Urinary bladder (tissue), 4 donors: Measurements from ENCODE around the gene ANXA11. TPM values are rescaled to one million over a fixed set of nuclear protein-coding genes. Genes with fewer than 3 reads are reported as not detected.

ENCODE experiments used
- DNase-seq: peaks from one replicate; pipeline ENCODE4 v3.0.0-alpha.2; 2015; ENCODE audit errors: extremely low spot score
- H3K27ac ChIP-seq: one replicate; pipeline ENCODE4 v1.5.1; 2013; ENCODE audit warnings: low read depth, mild to moderate bottlenecking, moderate library complexity
- H3K36me3 ChIP-seq: one replicate; pipeline ENCODE4 v1.6.1; 2013; ENCODE audit warnings: mild to moderate bottlenecking, moderate library complexity; ENCODE audit not compliant: insufficient read depth
- H3K4me1 ChIP-seq: one replicate; pipeline ENCODE4 v1.6.1; 2013; ENCODE audit warnings: mild to moderate bottlenecking, moderate library complexity; ENCODE audit not compliant: insufficient read depth
- H3K4me3 ChIP-seq: one replicate; pipeline ENCODE4 v1.5.1; 2013; ENCODE audit warnings: low read depth, low read length
- whole genome bisulfite sequencing: extraction: QIAGEN DNeasy Blood & Tissue Kit; methylation state at CpG from one replicate; pipeline ENCODE4 v1.1.7; 2013; 5-methylcytosine and 5-hydroxymethylcytosine counted together
- polyA plus RNA-seq: library from polyadenylated mRNA; stranded (reverse); fragments of 200-250 nt; gene quantifications from one replicate; pipeline ENCODE4 v1.2.3, GENCODE V29; 2013
- total RNA-seq: library from RNA; depleted of rRNA; stranded (reverse); fragments of >200 nt; gene quantifications from one replicate; pipeline ENCODE4 v1.2.3, GENCODE V29; 2014
- donor health status: healthy with polysubstance abuse.
- donor health status: healthy.

Gene ANXA11
- total and polyA plus RNA-seq, 2 donors = 41.8 to 114 TPM

GRCh38 chr10:80191589-80192270 lies 13.6 kb downstream of the ANXA11 start:
- Histone ChIP-seq H3K27ac (peak overlapping the region; percentile 3), H3K4me1 (no peaks in the 10 kb centered on the region), H3K36me3 (no peaks in the 10 kb centered on the region), H3K4me3 (no peak overlapping the region)
- 73% methylated on average over 16 of the region's 16 CpGs for WGBS
- DNase-seq = no peak

- 92% methylated on average over 9 of the region's 9 CpGs for WGBS
Observed at GRCh38 chr10:80188713-80189112, 16.6 kb downstream of the ANXA11 start.

GRCh38 chr10:80187465-80188409 lies 17.6 kb downstream of the ANXA11 start:
- DNase-seq = no peak
- H3K27ac ChIP-seq = no peak overlapping the region
- H3K4me3 ChIP-seq = no peak overlapping the region
- 70% methylated on average over 16 of the region's 16 CpGs for WGBS
- H3K36me3 ChIP-seq = no peaks in the 10 kb centered on the region
- no peaks in the 10 kb centered on the region for H3K4me1 ChIP-seq

More at GRCh38 chr10:80188713-80189112, 16.6 kb downstream of the ANXA11 start:
- H3K27ac ChIP-seq = no peak overlapping the region
- no peaks in the 10 kb centered on the region for H3K4me1 ChIP-seq
- H3K36me3 ChIP-seq = no peaks in the 10 kb centered on the region
- DNase-seq = no peak
- H3K4me3 ChIP-seq = no peak overlapping the region

GRCh38 chr10:80187060-80187459 lies 18.3 kb downstream of the ANXA11 start:
- WGBS = 95% methylated on average over 2 of the region's 2 CpGs
- Histone ChIP-seq H3K27ac (no peak overlapping the region), H3K4me3 (no peak overlapping the region), H3K36me3 (no peaks in the 10 kb centered on the region), H3K4me1 (no peaks in the 10 kb centered on the region)
- no peak for DNase-seq

GRCh38 chr10:80186364-80187012 lies 18.8 kb downstream of the ANXA11 start:
- Histone ChIP-seq H3K36me3 (no peaks in the 10 kb centered on the region), H3K4me1 (no peaks in the 10 kb centered on the region), H3K4me3 (no peak overlapping the region), H3K27ac (no peak overlapping the region)
- no peak for DNase-seq
- WGBS = 79% methylated on average over 13 of the region's 13 CpGs

GRCh38 chr10:80185578-80186299 lies 19.6 kb downstream of the ANXA11 start:
- Histone ChIP-seq H3K4me3 (no peak overlapping the region), H3K4me1 (no peaks in the 10 kb centered on the region), H3K27ac (no peak overlapping the region), H3K36me3 (no peaks in the 10 kb centered on the region)
- DNase-seq = no peak
- 85% methylated on average over 5 of the region's 5 CpGs for WGBS

- Histone ChIP-seq H3K4me3 (no peak overlapping the region), H3K27ac (no peak overlapping the region), H3K36me3 (no peaks in the 10 kb centered on the region), H3K4me1 (no peaks in the 10 kb centered on the region)
- 63% methylated on average over 4 of the region's 4 CpGs for WGBS
- no peak for DNase-seq
Observed at GRCh38 chr10:80184291-80184690, 21.0 kb downstream of the ANXA11 start.

- Histone ChIP-seq H3K4me3 (no peak overlapping the region), H3K36me3 (no peaks in the 10 kb centered on the region), H3K4me1 (no peaks in the 10 kb centered on the region), H3K27ac (no peak overlapping the region)
- WGBS = 71% methylated on average over 4 of the region's 4 CpGs
- no peak for DNase-seq
Observed at GRCh38 chr10:80183436-80183835, 21.9 kb downstream of the ANXA11 start.

- Histone ChIP-seq H3K27ac (no peak overlapping the region), H3K4me1 (no peaks in the 10 kb centered on the region)
- 76% methylated on average over 6 of the region's 6 CpGs for WGBS
Observed at GRCh38 chr10:80182986-80183385, 22.4 kb downstream of the ANXA11 start.

GRCh38 chr10:80177781-80178636 lies 27.3 kb downstream of the ANXA11 start:
- no peak overlapping the region for H3K27ac ChIP-seq

More at GRCh38 chr10:80182986-80183385, 22.4 kb downstream of the ANXA11 start:
- no peak for DNase-seq
- H3K4me3 ChIP-seq = no peak overlapping the region
- no peaks in the 10 kb centered on the region for H3K36me3 ChIP-seq

GRCh38 chr10:80176526-80176925 lies 28.8 kb downstream of the ANXA11 start:
- no peak overlapping the region for H3K4me3 ChIP-seq
- DNase-seq = no peak
- no peaks in the 10 kb centered on the region for H3K4me1 ChIP-seq
- H3K36me3 ChIP-seq = no peaks in the 10 kb centered on the region
- no peak overlapping the region for H3K27ac ChIP-seq
- WGBS = 92% methylated on average over 6 of the region's 6 CpGs

More at GRCh38 chr10:80177781-80178636, 27.3 kb downstream of the ANXA11 start:
- no peaks in the 10 kb centered on the region for H3K36me3 ChIP-seq
- no peaks in the 10 kb centered on the region for H3K4me1 ChIP-seq
- DNase-seq = no peak
- 73% methylated on average over 12 of the region's 12 CpGs for WGBS
- no peak overlapping the region for H3K4me3 ChIP-seq

- no peak for DNase-seq
- 95% methylated on average over 15 of the region's 15 CpGs for WGBS
- Histone ChIP-seq H3K4me3 (no peak overlapping the region), H3K27ac (no peak overlapping the region), H3K4me1 (no peaks in the 10 kb centered on the region), H3K36me3 (no peaks in the 10 kb centered on the region)
Observed at GRCh38 chr10:80174641-80175395, 30.5 kb downstream of the ANXA11 start.
